H1 (cell line): ENCODE measurements around the gene PPP1R7. TPM values are rescaled to one million over a fixed set of nuclear protein-coding genes. Genes with fewer than 3 reads are reported as not detected.

Experiments
- CHD1 ChIP-seq: IDR thresholded peaks from 2 replicates; pipeline ENCODE4 v1.6.1; 2012; ENCODE audit warnings: low read depth, low read length, improper control_type of control experiment
- JUND ChIP-seq: IDR thresholded peaks from 2 replicates; pipeline ENCODE4 v1.6.1; 2011; ENCODE audit warnings: mild to moderate bottlenecking, improper control_type of control experiment, low read length
- KDM5A ChIP-seq: fragments of 200-600 bp; IDR thresholded peaks from 2 replicates; pipeline ENCODE4 v1.7.1; 2012; ENCODE audit warnings: mild to moderate bottlenecking, low read length, inconsistent platforms, mixed read lengths
- NANOG ChIP-seq: IDR thresholded peaks from 2 replicates; pipeline ENCODE4 v1.6.1; 2011; ENCODE audit warnings: low read length, low read depth, mild to moderate bottlenecking, inconsistent platforms; ENCODE audit not compliant: insufficient read depth, poor library complexity, severe bottlenecking
- NRF1 ChIP-seq: IDR thresholded peaks from 2 replicates; pipeline ENCODE4 v1.6.1; 2011; ENCODE audit warnings: mild to moderate bottlenecking, low read depth, low read length, improper control_type of control experiment
- PHF8 ChIP-seq: fragments of 200-600 bp; sonication (generic); conservative IDR thresholded peaks from 2 replicates; pipeline ENCODE4 v1.7.1; 2012; ENCODE audit warnings: low read depth, mild to moderate bottlenecking, inconsistent platforms, low read length, moderate library complexity
- polyA plus RNA-seq, 7 experiments: library from polyadenylated mRNA; depleted of rRNA in 3 of 7; stranded (reverse) in 5 of 7; unstranded in 2 of 7; fragments of >200 nt in 5 of 7; fragments of 200-250 nt in 2 of 7; gene quantifications; 1 replicate in 5 of 7; 2 replicates in 1 of 7; 4 replicates in 1 of 7; pipeline versions ENCODE4 v1.2.1 to v1.2.3, GENCODE V29; 2011 to 2013; ENCODE audit warnings: missing spikeins in 2 of 7, mixed read lengths in 2 of 7
- total RNA-seq: library from RNA; stranded (reverse); fragmentation: NEBNext Ultra II Directional; extraction: Animal tissue kit (Norgen Biotek cat#: 25700); gene quantifications from 2 replicates; pipeline ENCODE4 v1.2.1, GENCODE V29; 2021
- TF ChIP-seq, protein P1 (sequence below), 3 experiments: IDR thresholded peaks; 1 replicate in 2 of 3; 2 replicates in 1 of 3; pipeline versions ENCODE4 v1.5.1 to v1.6.1; 2011; ENCODE audit warnings: low read length in 3 of 3, mild to moderate bottlenecking in 3 of 3, inconsistent platforms in 2 of 3, low read depth in 1 of 3, moderate library complexity in 1 of 3; ENCODE audit not compliant: insufficient read depth in 1 of 3; ENCODE audit errors: control extremely low read depth in 1 of 3

The PPP1R7 gene
- total and polyA plus RNA-seq, 2 of the 8 experiments (the other 6 are each of a cell fraction or from before 2014, with no cell fraction given), result 22.2 to 64.0 TPM

DNA sequence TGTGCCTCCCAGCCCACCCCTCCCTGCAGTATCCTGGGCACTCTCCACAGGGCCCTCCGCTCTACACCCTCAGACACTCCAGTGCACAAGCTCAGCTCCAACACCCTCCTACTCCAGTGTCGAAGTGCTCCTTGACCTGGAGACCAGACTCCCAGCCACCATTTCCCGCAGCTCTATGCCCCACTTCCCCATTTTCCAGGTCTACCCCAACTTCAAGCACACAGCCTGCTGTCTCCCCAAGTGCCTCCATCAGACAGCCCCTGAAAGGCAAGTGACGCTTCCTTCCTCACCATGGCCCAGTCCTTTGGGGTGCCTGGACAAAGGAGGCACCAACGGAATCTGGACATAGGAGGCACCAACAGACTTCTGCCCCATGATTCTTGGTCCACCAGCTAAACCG, 8.2 kb upstream of the PPP1R7 start (continued):
- TF ChIP-seq NRF1 (no peak), JUND (no peak), KDM5A (no peak), NANOG (no peak), CHD1 (no peak), PHF8 (no peak)
- TF ChIP-seq, protein P1, sequence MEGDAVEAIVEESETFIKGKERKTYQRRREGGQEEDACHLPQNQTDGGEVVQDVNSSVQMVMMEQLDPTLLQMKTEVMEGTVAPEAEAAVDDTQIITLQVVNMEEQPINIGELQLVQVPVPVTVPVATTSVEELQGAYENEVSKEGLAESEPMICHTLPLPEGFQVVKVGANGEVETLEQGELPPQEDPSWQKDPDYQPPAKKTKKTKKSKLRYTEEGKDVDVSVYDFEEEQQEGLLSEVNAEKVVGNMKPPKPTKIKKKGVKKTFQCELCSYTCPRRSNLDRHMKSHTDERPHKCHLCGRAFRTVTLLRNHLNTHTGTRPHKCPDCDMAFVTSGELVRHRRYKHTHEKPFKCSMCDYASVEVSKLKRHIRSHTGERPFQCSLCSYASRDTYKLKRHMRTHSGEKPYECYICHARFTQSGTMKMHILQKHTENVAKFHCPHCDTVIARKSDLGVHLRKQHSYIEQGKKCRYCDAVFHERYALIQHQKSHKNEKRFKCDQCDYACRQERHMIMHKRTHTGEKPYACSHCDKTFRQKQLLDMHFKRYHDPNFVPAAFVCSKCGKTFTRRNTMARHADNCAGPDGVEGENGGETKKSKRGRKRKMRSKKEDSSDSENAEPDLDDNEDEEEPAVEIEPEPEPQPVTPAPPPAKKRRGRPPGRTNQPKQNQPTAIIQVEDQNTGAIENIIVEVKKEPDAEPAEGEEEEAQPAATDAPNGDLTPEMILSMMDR (IDR thresholded peaks at IDR 0.05; ENCODE audit: control extremely low read depth in 1 of 3, insufficient read depth in 1 of 3, low read depth in 1 of 3, low read length in 3 of 3), result no peak
- TF ChIP-seq, all 59 proteins: peak for 0
